Activated effector memory CD4-positive, alpha-beta T cell treated with Interleukin-2 at 50 U/mL for 16 hours (primary cell): Measurements from ENCODE around the gene LHX6.

ENCODE experiments used
- DNase-seq: peaks from one replicate; pipeline ENCODE4 v3.0.0-alpha.2; 2020

LHX6 gene

GRCh38 chr9:122234022-122234748, 5.4 kb upstream of the LHX6 start:
- no peak for DNase-seq

DNA sequence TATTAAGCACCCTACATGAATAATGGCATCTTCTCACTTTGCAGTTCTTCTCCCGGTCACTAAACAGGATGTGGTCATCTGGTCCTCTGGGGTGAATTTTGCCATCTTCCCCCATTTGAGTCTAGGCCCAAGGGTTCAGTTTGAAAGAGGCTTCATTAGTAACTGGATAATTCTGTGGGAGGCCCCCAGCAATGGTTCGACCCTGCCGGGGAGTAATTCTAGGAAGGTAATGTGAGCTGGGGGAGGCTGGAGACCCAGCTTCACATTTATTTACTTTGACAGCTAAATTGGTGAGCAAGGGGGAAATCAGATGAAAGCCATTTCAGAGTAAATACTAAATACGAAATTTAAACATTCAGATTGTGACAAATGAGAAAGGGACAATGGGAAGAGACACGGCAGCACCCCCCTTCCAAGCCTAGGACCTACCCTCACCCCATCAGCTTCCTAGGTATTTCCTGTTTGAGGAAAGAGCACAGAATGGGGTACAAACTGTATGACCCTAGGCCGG, 4.1 kb upstream of the LHX6 start:
- DNase-seq = no peak

GRCh38 chr9:122229485-122229837, 704 bp upstream of the LHX6 start:
- DNase-seq = no peak

DNA sequence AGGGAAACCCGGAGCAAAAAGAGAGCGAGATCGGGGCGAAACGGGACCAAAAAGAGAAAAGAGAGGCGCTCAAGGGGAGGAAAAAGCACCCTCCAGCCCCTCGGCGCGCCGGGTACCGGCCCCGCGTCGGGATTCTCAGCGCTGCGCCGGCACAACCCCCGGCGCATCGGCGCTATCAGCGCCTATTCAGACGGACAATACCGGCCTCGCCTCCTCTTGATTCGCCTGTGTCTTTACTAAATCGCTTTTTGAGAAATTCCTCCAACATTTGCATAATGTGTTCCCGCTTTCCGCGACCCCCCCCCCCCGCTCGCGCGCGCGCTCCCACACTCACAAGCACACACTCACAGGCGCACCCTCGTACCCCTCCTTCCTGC, 578 bp downstream of the LHX6 start:
- no peak for DNase-seq

GRCh38 chr9:122227575-122227900, 1.2 kb downstream of the LHX6 start:
- DNase-seq = no peak

DNA sequence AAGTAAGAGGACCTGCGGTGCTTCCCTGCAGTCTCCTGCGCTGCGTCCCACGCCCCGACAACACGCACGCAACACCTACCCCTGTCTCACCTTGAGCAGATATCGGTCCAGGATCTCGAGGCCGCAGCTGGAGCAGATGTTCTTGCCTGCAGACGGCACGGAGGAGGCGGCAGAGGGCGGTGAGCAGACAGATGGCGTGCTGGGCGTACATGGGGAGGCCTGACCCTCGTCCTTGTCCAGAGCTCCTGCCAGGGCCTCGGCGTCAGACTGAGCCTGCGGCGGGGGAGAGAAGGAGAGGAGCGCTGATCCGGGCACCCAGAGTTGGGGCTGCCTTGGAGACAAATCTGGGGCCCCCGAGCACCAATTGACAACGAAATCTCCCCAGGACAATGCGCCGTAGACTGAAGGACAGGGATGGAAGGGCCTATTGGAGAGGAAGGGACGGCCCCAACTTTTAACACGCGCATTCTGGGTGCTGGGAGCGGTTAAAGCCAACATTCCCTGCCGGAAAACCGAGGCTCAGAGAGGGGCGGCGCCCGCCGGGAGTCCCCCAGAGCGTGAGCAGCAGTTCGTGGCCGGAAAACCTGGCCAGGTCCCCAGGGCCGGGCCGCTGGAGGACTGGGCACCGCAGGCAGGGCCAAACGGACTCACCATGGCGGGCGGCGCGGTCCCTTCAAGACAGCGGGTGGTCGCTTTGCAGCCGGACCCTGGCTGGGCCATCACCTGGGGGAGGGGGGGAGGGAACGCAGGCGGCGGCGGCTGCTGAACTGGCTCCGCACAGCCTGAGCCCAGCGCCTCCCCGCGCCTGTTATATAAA, 1.8 kb downstream of the LHX6 start:
- no peak for DNase-seq

- no peak for DNase-seq
Observed at GRCh38 chr9:122226142-122226757, 2.5 kb downstream of the LHX6 start.

GRCh38 chr9:122225312-122226141, 3.2 kb downstream of the LHX6 start:
- no peak for DNase-seq

GRCh38 chr9:122223435-122223834, 5.3 kb downstream of the LHX6 start:
- DNase-seq = no peak

DNA sequence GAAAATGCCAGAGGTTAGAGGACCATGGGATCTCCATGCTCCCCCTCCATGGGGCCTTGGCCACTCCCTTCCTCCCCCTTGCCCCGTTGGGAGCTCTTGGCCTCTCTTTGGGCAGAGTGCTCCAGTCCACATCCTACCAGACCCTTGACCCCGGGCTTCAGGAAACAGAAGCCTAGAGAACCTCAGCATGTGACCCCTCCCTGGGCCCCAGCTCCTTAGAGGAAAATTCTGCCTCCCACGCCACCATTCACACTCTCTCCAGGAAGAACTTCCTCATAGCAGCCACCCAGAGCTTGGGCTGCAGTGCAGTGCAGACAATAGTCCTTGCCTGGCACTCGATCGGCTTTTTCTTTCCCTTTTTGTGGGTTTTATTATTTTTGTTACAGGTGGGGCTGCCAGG, 6.0 kb downstream of the LHX6 start:
- no peak for DNase-seq

DNA sequence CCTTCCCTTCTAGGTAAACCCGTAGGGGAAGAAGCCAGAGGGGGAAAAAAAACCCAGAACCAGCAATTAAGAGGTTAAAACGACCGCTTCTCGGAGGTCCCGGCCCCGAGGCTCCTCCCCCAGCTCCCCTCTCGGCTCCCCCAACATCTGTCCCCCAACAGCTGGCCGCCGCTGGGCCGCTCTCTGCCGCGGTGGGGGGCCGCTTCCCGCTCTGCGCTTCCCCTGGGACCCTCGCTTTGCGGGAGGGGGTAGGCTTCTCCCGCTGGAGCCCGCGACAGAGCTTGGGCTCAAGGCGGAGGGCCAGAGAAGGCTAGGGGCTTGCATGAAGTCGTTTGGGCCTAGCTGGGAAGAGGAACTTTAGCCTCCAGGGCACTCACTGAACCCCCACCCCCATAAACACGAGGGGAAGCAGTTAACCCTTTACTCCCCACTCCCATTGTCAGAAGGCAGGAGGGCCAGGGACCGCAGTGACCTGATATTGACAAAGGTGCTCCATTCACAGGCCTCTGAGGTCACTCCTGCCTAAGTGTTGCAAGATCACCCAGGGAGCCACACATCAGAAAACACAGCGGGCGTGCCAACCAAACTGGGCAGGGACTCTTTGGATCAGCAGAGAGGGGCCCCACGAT, 7.5 kb downstream of the LHX6 start:
- DNase-seq = no peak

DNA sequence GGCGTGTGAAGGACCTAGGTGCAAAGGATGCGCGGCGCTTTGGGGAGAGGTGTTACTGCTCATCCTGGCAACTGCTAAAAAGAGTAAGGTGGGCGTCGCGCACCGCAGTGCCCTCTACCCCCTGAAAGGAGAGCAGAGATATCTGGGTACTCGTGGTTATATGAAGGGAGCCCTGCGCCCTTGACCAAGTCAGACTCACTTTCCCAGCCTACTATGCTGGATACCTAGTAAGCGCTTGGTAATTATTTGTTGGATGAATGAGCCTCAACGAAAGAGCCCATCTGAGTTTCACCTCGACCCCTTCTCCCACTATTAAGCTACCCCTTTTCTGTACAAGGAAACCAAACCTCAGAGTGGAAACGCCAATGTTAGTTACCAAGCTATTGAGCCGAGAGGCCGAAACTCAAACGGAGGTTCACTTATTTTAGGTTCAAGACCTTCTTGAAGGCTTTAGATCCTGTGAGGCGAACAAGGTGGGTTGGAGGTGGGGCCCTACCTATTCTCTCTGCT, 8.0 kb downstream of the LHX6 start:
- DNase-seq = no peak

DNA sequence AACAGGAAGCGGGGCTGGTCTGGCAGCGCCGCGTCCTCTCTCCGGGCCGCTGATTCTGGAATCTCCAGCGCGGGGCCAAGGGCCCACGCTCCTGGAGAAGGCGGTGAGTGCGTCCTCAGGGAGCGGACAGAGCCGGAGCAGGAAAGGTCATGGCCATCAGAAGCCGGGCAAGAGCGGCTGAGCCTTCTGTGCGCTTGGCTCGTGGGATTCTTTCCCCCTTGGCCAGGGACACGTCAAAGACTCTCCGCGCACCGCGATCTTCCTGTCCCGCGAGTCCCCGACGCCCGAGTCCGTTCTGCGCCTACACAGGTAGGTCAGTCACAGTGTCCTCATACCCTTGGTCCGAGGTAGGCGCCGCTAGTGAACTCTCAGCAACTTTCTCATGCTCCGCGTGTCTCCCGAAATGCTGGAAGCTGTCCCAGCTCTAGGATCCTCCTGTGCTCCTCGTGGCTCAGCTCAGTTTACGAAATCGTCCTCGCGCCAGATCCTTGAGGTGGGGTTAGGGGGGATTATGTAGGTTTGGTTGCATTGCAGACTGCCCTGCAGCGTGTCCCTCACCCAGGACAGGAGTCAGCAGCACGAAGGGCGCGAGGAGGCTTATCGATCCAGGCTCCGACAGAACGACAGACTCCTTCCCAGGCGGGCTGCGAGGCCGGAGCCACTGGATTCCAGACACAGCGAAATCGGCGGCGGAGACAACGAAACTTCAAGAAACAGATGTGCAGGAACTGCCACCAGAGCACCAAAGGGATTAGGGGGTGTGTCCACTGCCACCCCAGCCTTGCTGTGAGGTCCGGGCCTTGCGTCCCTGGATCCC, 8.7 kb downstream of the LHX6 start:
- DNase-seq = no peak

- DNase-seq = no peak
Observed at GRCh38 chr9:122218935-122219855, 9.6 kb downstream of the LHX6 start.

DNA sequence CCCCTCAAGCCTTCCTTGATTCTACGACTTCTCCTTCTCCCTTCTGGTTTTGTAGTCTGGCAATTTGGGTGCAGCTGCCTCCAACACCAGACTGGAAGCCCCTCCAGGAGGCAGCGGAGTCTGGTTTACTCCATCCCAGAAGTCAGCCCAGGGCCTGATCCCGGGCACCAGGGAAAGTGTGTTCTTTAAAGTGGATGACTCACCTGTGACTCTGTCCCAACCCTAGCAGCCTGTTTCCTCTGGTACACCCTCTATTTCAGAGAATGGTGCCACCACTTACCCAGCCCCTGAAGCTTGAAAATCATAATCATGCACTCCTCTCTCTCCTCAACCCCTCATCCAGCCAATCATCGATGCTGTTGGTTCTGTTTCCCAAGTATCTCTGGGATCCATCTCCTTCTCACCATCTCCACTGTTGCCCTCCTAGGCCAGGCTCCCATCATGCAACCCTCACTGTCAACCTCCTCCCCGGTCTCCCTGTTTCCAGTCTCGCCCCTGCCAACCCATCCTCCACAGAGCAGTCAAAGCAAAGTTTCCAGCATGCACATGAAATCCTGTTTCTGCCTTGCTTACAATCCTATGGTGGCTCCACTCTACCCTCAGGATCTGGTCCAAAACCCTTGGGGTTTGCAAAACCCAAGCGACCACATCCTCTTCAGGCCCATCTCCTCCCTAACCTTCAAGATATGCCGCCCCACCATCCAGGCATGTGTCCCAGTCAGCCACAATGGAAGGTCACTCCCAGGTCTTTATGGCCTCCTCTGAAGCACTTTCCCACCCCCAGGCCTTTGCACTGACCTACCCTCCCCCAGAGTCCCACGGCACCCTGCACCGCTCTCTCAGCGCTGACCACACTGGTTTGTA, 10.5 kb downstream of the LHX6 start:
- DNase-seq = no peak

GRCh38 chr9:122217640-122218039, 11.1 kb downstream of the LHX6 start:
- DNase-seq = no peak

DNA sequence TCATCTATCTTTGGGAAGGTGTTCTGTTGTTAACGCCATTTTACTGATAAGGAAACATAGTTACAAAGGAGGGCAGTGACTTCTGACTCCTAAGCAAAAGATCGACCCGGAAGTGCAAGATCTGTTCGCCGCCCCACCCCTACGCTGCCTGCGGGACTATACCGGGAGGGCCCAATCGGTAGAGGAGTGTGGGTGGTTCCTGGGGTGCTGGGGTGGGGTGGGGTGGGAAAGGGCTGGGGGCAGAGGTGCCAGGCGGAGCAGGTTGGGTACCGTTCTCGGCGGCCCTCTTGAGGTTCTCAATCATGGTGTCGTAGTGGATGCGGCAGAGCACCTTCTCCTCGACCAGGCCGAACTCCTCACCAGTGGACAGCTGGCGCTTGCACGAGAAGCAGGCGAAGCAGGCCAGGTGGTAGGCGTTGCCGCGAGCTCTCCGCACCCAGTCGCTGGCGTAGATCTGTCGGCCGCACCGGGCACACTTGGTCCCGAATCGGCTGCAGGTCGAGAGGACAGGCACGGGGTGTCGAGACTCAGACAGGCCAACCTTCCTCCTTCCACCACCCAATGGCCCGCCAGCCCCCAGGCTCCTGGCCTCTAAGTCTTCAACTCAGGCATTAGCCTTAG, 11.8 kb downstream of the LHX6 start:
- no peak for DNase-seq

GRCh38 chr9:122216138-122216797, 12.5 kb downstream of the LHX6 start:
- no peak for DNase-seq
